GM12872 (cell line): ENCODE data around the gene FOXJ3.

ENCODE experiments used
- CTCF ChIP-seq: IDR thresholded peaks from 3 replicates; pipeline ENCODE4 v1.5.1; 2011; ENCODE audit warnings: low read depth, mild to moderate bottlenecking, low read length, moderate library complexity; ENCODE audit not compliant: insufficient read depth

Gene FOXJ3

GRCh38 chr1:42164551-42165420 lies 170.2 kb downstream of the FOXJ3 start, which contains the start of gene GUCA2A:
TSS of gene GUCA2A (minus strand) at chr1:42164745. CDS start at chr1:42164712, 33 bp downstream.
- no peak for TF ChIP-seq CTCF

GRCh38 chr1:42163536-42164503 lies 171.2 kb downstream of the FOXJ3 start:
- TF ChIP-seq CTCF: no peak

- no peak for TF ChIP-seq CTCF
Measured at GRCh38 chr1:42163114-42163513, 171.9 kb downstream of the FOXJ3 start.

- no peak for TF ChIP-seq CTCF
Measured at GRCh38 chr1:42162181-42162580, 172.9 kb downstream of the FOXJ3 start.

- no peak for TF ChIP-seq CTCF
Measured at GRCh38 chr1:42158189-42158588, 176.8 kb downstream of the FOXJ3 start.

GRCh38 chr1:42157667-42158066 lies 177.4 kb downstream of the FOXJ3 start:
- peak; percentile 30; the same call in 2 of the 3 replicates for TF ChIP-seq CTCF

- TF ChIP-seq CTCF: no peak
Measured at GRCh38 chr1:42155362-42155761, 179.7 kb downstream of the FOXJ3 start.
